A673 (cell line): ENCODE measurements around the gene PCDH7.

Experiments used
- CTCF ChIP-seq: fragments of 300-800, 200-600 bp; sonication (generic); conservative IDR thresholded peaks from 2 replicates; pipeline ENCODE4 v1.5.1; 2017; ENCODE audit warnings: low read depth, mild to moderate bottlenecking, antibody characterized with exemption, low read length, moderate library complexity, mixed read lengths
- EZH2 ChIP-seq: fragments of 200-600 bp; sonication (generic); IDR thresholded peaks from 2 replicates; pipeline ENCODE4 v1.6.1; 2017; ENCODE audit warnings: borderline replicate concordance, low read depth, mild to moderate bottlenecking, mixed read lengths, antibody characterized with exemption, low read length; ENCODE audit not compliant: poor library complexity, severe bottlenecking

GRCh38 chr4:30768277-30768676 is 48.1 kb downstream of the PCDH7 start:
- TF ChIP-seq CTCF: no peak
- TF ChIP-seq EZH2: no peak
